ENCODE results near the gene PCSK2. TPM values are rescaled to one million over a fixed set of nuclear protein-coding genes. Genes with fewer than 3 reads are reported as not detected.

PCSK2 gene
- total and polyA plus RNA-seq, 10 donors = 0.06 to 0.17 (median 0.16) TPM; not detected in 3

DNA sequence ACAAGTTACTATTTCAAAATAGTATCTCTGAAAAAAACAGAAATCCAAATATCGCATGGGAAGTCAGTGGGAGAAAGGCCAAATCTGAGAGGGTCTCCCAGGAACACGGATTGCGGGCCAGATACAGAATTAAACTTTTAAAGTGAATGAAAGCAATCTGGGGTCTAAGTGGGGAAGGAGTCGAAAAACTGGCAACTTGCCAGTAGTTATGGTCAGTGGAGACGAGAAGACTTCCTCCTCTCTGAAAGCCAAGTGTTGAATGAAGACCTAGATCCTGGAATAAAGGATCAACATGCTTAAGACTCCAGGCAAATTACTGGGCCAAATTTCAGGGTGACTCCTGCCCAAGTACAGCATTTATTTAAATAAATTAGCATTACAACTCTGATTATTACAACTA, 180.7 kb downstream of the PCSK2 start:
- DNase-seq = no peak
- WGBS, 5 donors = 47 to 71% (median 63%) methylated on average over 5 of the region's 5 CpGs
- intact Hi-C loops (cut with DNase I; ENCODE audit: low total_unique reads) = no loop called here

DNA sequence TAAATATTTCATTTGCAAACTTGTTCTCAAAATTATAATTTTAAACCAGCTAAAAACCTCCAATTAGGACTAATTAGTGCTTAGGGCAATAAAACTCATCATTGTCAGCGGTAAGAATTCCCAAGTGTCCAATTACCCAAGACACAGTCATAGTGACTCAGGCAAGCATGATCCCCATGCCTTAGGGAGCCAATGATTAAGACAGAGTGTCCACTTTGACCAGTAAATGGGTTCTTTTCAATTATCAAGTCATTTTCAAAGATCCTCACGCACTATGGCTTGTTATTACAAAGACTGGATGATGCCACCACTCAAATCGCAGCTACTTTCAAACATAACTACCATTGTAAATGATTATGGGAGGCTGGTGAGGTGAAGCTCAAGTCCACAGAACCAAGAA, 190.4 kb downstream of the PCSK2 start:
- 78 to 93% (median 91%) methylated on average over 3 of the region's 3 CpGs for WGBS, 5 donors
- intact Hi-C loops (cut with DNase I; ENCODE audit: low total_unique reads) = no loop called here
- Histone ChIP-seq H3K4me3 (no peak overlapping the region), H3K27me3 (replicated peaks in 1 of 7) (peaks cover 0 to 6% (median 0%) of the 10 kb centered on the region in 7 donors), H3K4me1 (no peaks in the 10 kb centered on the region), H3K9me3 (peaks cover 0 to 32% (median 11%) of the 10 kb centered on the region in 8 donors), H3K36me3 (no peaks in the 10 kb centered on the region), H3K27ac (no peak overlapping the region)
- TF ChIP-seq POLR2AphosphoS5 (IDR thresholded peaks at IDR 0.05) = no peak
- no peak for TF ChIP-seq POLR2A (IDR thresholded peaks at IDR 0.05)
- TF ChIP-seq, protein P1, sequence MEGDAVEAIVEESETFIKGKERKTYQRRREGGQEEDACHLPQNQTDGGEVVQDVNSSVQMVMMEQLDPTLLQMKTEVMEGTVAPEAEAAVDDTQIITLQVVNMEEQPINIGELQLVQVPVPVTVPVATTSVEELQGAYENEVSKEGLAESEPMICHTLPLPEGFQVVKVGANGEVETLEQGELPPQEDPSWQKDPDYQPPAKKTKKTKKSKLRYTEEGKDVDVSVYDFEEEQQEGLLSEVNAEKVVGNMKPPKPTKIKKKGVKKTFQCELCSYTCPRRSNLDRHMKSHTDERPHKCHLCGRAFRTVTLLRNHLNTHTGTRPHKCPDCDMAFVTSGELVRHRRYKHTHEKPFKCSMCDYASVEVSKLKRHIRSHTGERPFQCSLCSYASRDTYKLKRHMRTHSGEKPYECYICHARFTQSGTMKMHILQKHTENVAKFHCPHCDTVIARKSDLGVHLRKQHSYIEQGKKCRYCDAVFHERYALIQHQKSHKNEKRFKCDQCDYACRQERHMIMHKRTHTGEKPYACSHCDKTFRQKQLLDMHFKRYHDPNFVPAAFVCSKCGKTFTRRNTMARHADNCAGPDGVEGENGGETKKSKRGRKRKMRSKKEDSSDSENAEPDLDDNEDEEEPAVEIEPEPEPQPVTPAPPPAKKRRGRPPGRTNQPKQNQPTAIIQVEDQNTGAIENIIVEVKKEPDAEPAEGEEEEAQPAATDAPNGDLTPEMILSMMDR (IDR thresholded peaks at IDR 0.05 in 8 of 11, conservative IDR thresholded peaks at IDR 0.05 in 3 of 11) = no peak
- DNase-seq = no peak

More for the DNA sequence above, 180.7 kb downstream of the PCSK2 start:
- no peaks in the 10 kb centered on the region for H3K36me3 ChIP-seq
- peaks cover 0 to 25% (median 0%) of the 10 kb centered on the region in 7 donors for H3K27me3 ChIP-seq (replicated peaks in 1 of 7)
- H3K4me1 ChIP-seq = no peaks in the 10 kb centered on the region
- H3K4me3 ChIP-seq = no peak overlapping the region
- H3K27ac ChIP-seq = no peak overlapping the region
- peaks cover 0 to 7% (median 0%) of the 10 kb centered on the region in 8 donors for H3K9me3 ChIP-seq
- TF ChIP-seq POLR2A (IDR thresholded peaks at IDR 0.05) (no peak), POLR2AphosphoS5 (IDR thresholded peaks at IDR 0.05) (no peak)
- TF ChIP-seq, protein P1 (IDR thresholded peaks at IDR 0.05 in 8 of 11, conservative IDR thresholded peaks at IDR 0.05 in 3 of 11) = no peak

DNA sequence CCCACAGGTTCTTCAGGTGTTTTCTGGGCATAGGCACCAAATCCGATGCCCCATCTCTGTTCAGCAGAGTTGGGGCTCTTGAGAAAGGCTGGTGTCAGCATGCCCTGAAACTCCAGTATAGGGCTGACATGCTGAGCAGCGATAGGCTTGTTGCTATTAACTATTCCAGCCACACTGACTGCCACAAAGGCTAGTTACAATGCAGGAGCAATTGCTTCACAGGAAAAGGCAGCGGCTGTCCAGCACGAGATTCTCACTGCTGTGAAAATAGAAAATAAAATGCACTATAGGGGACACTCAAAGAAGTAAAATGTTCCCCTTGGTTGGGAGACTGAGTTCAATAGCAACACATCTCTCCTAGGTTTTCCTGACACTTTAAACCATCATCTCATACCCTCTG, 191.9 kb downstream of the PCSK2 start:
- WGBS, 5 donors = 49 to 56% (median 50%) methylated on average over 4 of the region's 4 CpGs
- Histone ChIP-seq H3K27ac (no peak overlapping the region), H3K9me3 (peaks cover 0 to 26% (median 11%) of the 10 kb centered on the region in 8 donors), H3K36me3 (no peaks in the 10 kb centered on the region), H3K4me3 (no peak overlapping the region), H3K4me1 (no peaks in the 10 kb centered on the region), H3K27me3 (replicated peaks in 1 of 7) (peaks cover 0 to 6% (median 0%) of the 10 kb centered on the region in 7 donors)
- no peak for DNase-seq
- TF ChIP-seq, protein P1 (IDR thresholded peaks at IDR 0.05 in 8 of 11, conservative IDR thresholded peaks at IDR 0.05 in 3 of 11) = no peak
- TF ChIP-seq POLR2AphosphoS5 (IDR thresholded peaks at IDR 0.05) = no peak
- TF ChIP-seq POLR2A (IDR thresholded peaks at IDR 0.05) = no peak
- intact Hi-C loops (cut with DNase I; ENCODE audit: low total_unique reads) = no loop called here

DNA sequence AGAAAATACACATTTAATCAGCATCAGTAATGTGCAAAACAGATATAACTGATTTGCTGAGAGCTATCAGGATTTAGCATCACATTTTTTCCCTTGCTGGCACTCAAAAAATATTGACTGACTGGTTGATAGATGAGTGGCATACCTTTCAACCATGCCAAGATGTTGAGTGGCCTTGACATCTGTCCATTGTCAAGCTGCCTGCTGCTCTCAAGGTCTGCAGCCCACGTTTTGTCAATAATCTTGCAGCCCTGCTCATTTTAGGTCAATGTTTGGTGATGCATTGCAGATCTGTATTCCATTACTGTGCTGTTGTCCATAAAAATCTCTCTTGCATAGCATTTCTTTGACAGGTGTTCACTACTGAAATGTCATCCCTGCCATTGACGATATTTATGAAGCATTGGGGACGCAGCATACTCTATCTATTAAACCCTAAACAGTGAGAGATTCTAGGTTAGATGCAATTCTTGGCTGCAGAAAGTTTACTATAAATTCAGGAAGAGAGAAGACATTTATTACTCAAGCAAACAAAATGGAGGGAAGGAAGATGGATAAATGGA, 192.7 kb downstream of the PCSK2 start:
- 34 to 60% (median 54%) methylated on average over 3 of the region's 3 CpGs for WGBS, 5 donors
- H3K36me3 ChIP-seq = no peaks in the 10 kb centered on the region
- no peak overlapping the region for H3K4me3 ChIP-seq
- H3K27me3 ChIP-seq (replicated peaks in 1 of 7) = peaks cover 0 to 6% (median 0%) of the 10 kb centered on the region in 7 donors
- intact Hi-C loops (cut with DNase I; ENCODE audit: low total_unique reads) = no loop called here
- H3K4me1 ChIP-seq = no peaks in the 10 kb centered on the region
- no peak overlapping the region for H3K27ac ChIP-seq
- H3K9me3 ChIP-seq = peaks cover 0 to 20% (median 10%) of the 10 kb centered on the region in 8 donors
- no peak for TF ChIP-seq POLR2A (IDR thresholded peaks at IDR 0.05)
- no peak for DNase-seq

Measured in spleen (tissue), 11 donors.